ENCODE results near the gene SBF2. TPM values are rescaled to one million over a fixed set of nuclear protein-coding genes. Genes with fewer than 3 reads are reported as not detected.
"Not testable (repeated sequence)": the region's sequence is repeated elsewhere in the genome, so short reads cannot be mapped to it uniquely, and the experiment has no call there.

SBF2 gene
- polyA plus RNA-seq, 1 donor from 2014 or later: 53.4 TPM

- H3K4me2 ChIP-seq (ENCODE audit: low read length): no peak overlapping the region
- no peaks in the 10 kb centered on the region for H3K9me2 ChIP-seq (ENCODE audit: insufficient read depth, low read length)
- TF ChIP-seq POLR2AphosphoS5 (IDR thresholded peaks at IDR 0.05): no peak
- no peak for TF ChIP-seq MXI1 (conservative IDR thresholded peaks at IDR 0.05; ENCODE audit: poor library complexity, severe bottlenecking)
- no peak for TF ChIP-seq EZH2 (IDR thresholded peaks at IDR 0.05; ENCODE audit: borderline replicate concordance, insufficient read depth, low read length, poor library complexity, severe bottlenecking)
- no peak for TF ChIP-seq RAD21 (conservative IDR thresholded peaks at IDR 0.05)
- TF ChIP-seq EP300 (conservative IDR thresholded peaks at IDR 0.05; ENCODE audit: poor library complexity, severe bottlenecking): no peak
- TF ChIP-seq TAF1 (IDR thresholded peaks at IDR 0.05; ENCODE audit: low read depth): no peak
Observed at GRCh38 chr11:10267821-10268220, 26.2 kb downstream of the SBF2 start.

GRCh38 chr11:10265936-10266335, 28.1 kb downstream of the SBF2 start:
- no peaks in the 10 kb centered on the region for H3K9me2 ChIP-seq (ENCODE audit: insufficient read depth, low read length)
- H3F3A ChIP-seq (ENCODE audit: insufficient read depth, low read length, poor library complexity, severe bottlenecking): no peaks in the 10 kb centered on the region
- H3K9me3 ChIP-seq (ENCODE audit: low read length): no peaks in the 10 kb centered on the region
- no peak for TF ChIP-seq POLR2AphosphoS5 (IDR thresholded peaks at IDR 0.05)
- TF ChIP-seq TAF1 (IDR thresholded peaks at IDR 0.05; ENCODE audit: low read depth): no peak
- H3K36me3 ChIP-seq (ENCODE audit: insufficient read depth, low read length): no peaks in the 10 kb centered on the region
- H4K20me1 ChIP-seq (ENCODE audit: insufficient read depth): no peaks in the 10 kb centered on the region
- H2AFZ ChIP-seq (ENCODE audit: low read depth, low read length): no peak overlapping the region
- H3K27ac ChIP-seq (ENCODE audit: low read length): no peak overlapping the region
- no peak overlapping the region for H3K9ac ChIP-seq (ENCODE audit: low read length)
- no peak overlapping the region for H3K4me3 ChIP-seq (ENCODE audit: low read length)
- no peak overlapping the region for H3K4me2 ChIP-seq (ENCODE audit: low read length)
- H3K79me2 ChIP-seq (replicated peaks; ENCODE audit: insufficient read depth, low read length): no peaks in the 10 kb centered on the region
- H3K27me3 ChIP-seq (ENCODE audit: insufficient read depth, low read depth, low read length): no peaks in the 10 kb centered on the region

More at GRCh38 chr11:10267821-10268220, 26.2 kb downstream of the SBF2 start:
- no peak overlapping the region for H3K9ac ChIP-seq (ENCODE audit: low read length)
- no peaks in the 10 kb centered on the region for H3K9me3 ChIP-seq (ENCODE audit: low read length)
- no peaks in the 10 kb centered on the region for H3K79me2 ChIP-seq (replicated peaks; ENCODE audit: insufficient read depth, low read length)
- no peaks in the 10 kb centered on the region for H4K20me1 ChIP-seq (ENCODE audit: insufficient read depth)
- H3F3A ChIP-seq (ENCODE audit: insufficient read depth, low read length, poor library complexity, severe bottlenecking): no peaks in the 10 kb centered on the region
- H3K36me3 ChIP-seq (ENCODE audit: insufficient read depth, low read length): no peaks in the 10 kb centered on the region
- no peaks in the 10 kb centered on the region for H3K27me3 ChIP-seq (ENCODE audit: insufficient read depth, low read depth, low read length)
- no peak overlapping the region for H3K4me3 ChIP-seq (ENCODE audit: low read length)
- no peak overlapping the region for H3K27ac ChIP-seq (ENCODE audit: low read length)
- no peak overlapping the region for H2AFZ ChIP-seq (ENCODE audit: low read depth, low read length)

- not testable (repeated sequence) for H3K9me3 ChIP-seq (ENCODE audit: low read length); H3K36me3 ChIP-seq (ENCODE audit: insufficient read depth, low read length); H3K79me2 ChIP-seq (replicated peaks; ENCODE audit: insufficient read depth, low read length); H3K9me2 ChIP-seq (ENCODE audit: insufficient read depth, low read length); H3K4me2 ChIP-seq (ENCODE audit: low read length); H3K4me3 ChIP-seq (ENCODE audit: low read length); H3F3A ChIP-seq (ENCODE audit: insufficient read depth, low read length, poor library complexity, severe bottlenecking); H3K9ac ChIP-seq (ENCODE audit: low read length); H3K27ac ChIP-seq (ENCODE audit: low read length); H3K27me3 ChIP-seq (ENCODE audit: insufficient read depth, low read depth, low read length); H2AFZ ChIP-seq (ENCODE audit: low read depth, low read length); H4K20me1 ChIP-seq (ENCODE audit: insufficient read depth)
Observed at GRCh38 chr11:10264716-10265115, 29.3 kb downstream of the SBF2 start.

GRCh38 chr11:10263929-10264328, 30.1 kb downstream of the SBF2 start:
- no peak overlapping the region for H3K4me3 ChIP-seq (ENCODE audit: low read length)
- H3K9ac ChIP-seq (ENCODE audit: low read length): no peak overlapping the region
- no peaks in the 10 kb centered on the region for H3F3A ChIP-seq (ENCODE audit: insufficient read depth, low read length, poor library complexity, severe bottlenecking)
- H3K79me2 ChIP-seq (replicated peaks; ENCODE audit: insufficient read depth, low read length): no peaks in the 10 kb centered on the region
- no peaks in the 10 kb centered on the region for H3K9me3 ChIP-seq (ENCODE audit: low read length)
- no peak overlapping the region for H2AFZ ChIP-seq (ENCODE audit: low read depth, low read length)
- no peaks in the 10 kb centered on the region for H3K27me3 ChIP-seq (ENCODE audit: insufficient read depth, low read depth, low read length)
- H3K36me3 ChIP-seq (ENCODE audit: insufficient read depth, low read length): no peaks in the 10 kb centered on the region
- no peaks in the 10 kb centered on the region for H4K20me1 ChIP-seq (ENCODE audit: insufficient read depth)
- TF ChIP-seq RAD21 (conservative IDR thresholded peaks at IDR 0.05) (no peak), EP300 (conservative IDR thresholded peaks at IDR 0.05; ENCODE audit: poor library complexity, severe bottlenecking) (no peak), EZH2 (IDR thresholded peaks at IDR 0.05; ENCODE audit: borderline replicate concordance, insufficient read depth, low read length, poor library complexity, severe bottlenecking) (no peak), REST (IDR thresholded peaks at IDR 0.05; ENCODE audit: borderline replicate concordance) (no peak), POLR2AphosphoS5 (IDR thresholded peaks at IDR 0.05) (no peak), SMC3 (conservative IDR thresholded peaks at IDR 0.05; ENCODE audit: poor library complexity) (no peak), MXI1 (conservative IDR thresholded peaks at IDR 0.05; ENCODE audit: poor library complexity, severe bottlenecking) (no peak)
- no peak overlapping the region for H3K4me2 ChIP-seq (ENCODE audit: low read length)
- no peaks in the 10 kb centered on the region for H3K9me2 ChIP-seq (ENCODE audit: insufficient read depth, low read length)
- no peak overlapping the region for H3K27ac ChIP-seq (ENCODE audit: low read length)
